GM12872 (cell line): ENCODE measurements around the gene IPPK.

Source experiments
- CTCF ChIP-seq: IDR thresholded peaks from 3 replicates; pipeline ENCODE4 v1.5.1; 2011; ENCODE audit warnings: low read depth, mild to moderate bottlenecking, low read length, moderate library complexity; ENCODE audit not compliant: insufficient read depth

IPPK gene

GRCh38 chr9:92714787-92715487, 45.0 kb upstream of the IPPK start:
- no peak for TF ChIP-seq CTCF

- no peak for TF ChIP-seq CTCF
Observed at GRCh38 chr9:92714016-92714415, 44.1 kb upstream of the IPPK start.

- no peak for TF ChIP-seq CTCF
Observed at GRCh38 chr9:92713528-92713927, 43.6 kb upstream of the IPPK start.

- TF ChIP-seq CTCF: no peak
Observed at GRCh38 chr9:92712767-92713166, 42.8 kb upstream of the IPPK start.

- no peak for TF ChIP-seq CTCF
Observed at GRCh38 chr9:92711844-92712243, 41.9 kb upstream of the IPPK start.

- TF ChIP-seq CTCF: no peak
Observed at GRCh38 chr9:92711146-92711545, 41.2 kb upstream of the IPPK start.

GRCh38 chr9:92710368-92710767, 40.4 kb upstream of the IPPK start:
- TF ChIP-seq CTCF: no peak
